ENCODE results near the gene PBX4.
"Not testable (repeated sequence)": the region's sequence is repeated elsewhere in the genome, so short reads cannot be mapped to it uniquely, and the experiment has no call there.

The PBX4 gene

DNA sequence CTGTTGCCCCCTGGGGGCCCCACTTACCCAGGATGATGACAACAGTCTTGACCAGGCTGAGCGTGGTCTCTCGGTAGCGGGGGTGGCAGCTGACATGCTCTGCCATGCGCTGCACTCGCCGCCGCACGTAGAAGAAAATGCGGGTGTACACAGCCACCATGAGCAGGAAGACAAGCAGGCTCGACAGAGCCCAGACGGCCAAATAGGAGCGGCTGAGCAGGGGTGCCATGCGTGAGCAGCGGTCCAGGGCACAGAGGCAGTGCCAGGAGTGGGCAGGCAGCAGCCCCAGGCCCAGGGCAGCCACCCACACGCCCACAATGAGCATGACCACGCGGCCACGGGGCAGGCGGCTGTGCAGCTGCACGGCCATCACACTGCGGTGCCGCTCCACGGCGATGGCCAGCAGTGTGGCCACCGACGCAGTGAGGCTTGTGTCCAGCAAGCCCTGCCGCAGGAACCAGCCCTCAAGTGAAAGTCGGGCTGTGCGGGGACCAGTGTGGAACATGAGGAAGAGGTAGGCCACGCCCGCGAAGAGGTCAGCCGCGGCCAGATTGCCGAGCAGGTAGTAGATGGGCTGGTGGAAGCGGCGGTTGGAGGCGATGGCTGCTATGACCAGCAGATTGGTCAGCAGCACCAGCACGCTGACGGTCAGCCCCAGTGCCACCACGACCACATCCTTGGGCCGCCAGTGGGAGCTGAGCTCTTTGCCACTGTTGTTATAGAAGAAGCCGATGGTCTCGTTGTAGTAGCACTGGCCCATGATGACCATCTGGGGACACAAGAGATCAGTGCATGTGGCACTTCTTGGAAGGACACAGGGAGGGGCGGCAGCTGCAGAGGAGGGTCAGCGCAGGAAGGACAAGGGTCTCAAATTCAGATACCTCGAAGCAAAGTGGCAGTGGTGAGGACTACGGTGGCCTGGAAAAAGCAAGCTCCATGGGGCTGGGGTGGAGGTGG lies 8.3 kb upstream of the PBX4 start:
- no peak for DNase-seq

DNA sequence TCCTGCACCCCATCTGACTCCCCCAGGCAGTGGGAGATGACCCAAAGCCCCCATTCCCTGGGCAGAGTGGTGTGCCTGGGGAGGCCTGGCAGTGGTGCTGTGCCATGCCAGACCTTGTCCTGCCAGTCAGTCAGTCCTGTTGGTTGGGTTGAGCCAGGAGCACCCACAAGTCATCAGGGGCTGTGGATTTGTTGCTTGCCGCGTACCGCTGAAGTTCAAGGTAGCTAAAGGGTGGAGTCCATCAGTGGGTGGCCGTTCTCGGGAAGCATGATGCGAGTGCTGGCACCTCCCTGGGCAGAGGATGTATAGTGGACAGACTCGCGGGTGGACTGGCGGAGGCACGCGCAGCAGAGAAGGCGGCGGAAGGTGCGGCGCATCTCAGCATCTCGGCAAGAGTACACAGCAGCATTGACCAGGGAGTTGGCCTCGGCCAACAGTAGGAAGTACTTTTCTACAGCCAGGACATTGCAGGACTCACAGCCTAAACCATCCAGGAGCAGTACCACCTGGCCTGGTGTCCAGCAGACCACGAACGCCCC lies 5.6 kb upstream of the PBX4 start:
- DNase-seq, result no peak

DNA sequence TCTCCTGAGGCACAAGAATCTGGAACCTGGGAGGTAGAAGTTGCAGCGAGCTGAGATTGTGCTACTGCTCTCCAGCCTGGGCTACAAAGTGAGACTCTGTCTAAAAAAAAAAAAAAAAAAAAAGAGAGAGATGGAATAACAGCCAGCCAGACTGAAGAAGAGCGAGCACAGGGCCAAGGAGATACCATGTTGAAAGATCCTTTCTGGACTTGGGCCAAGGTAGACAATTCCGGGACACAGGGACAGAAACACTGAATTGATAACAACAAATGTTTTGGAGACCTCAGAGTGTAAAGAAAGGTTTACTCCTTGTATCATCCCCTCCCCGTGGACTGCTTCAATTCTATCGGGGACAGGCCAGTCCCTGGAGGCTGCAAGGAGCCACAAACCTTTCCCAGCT lies 4.9 kb upstream of the PBX4 start:
- no peak for DNase-seq

DNA sequence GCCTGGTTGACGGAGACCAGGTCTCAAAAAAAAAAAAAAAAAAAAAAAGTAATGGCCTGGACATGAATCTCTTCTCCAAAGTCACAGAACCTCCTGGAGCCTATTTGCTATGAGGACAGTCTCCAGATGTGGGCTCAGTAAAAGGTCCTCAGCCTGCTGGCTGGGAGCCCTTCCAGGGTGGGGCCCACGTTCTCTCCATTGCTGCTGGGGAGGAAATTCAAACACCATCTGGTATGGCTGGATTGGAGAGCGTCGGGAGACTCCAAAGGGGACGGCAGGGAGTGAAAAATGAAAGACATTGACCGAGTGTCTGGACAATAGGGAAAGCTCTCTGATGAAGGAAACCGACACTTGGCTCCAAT lies 1.3 kb upstream of the PBX4 start:
- DNase-seq, result no peak

DNA sequence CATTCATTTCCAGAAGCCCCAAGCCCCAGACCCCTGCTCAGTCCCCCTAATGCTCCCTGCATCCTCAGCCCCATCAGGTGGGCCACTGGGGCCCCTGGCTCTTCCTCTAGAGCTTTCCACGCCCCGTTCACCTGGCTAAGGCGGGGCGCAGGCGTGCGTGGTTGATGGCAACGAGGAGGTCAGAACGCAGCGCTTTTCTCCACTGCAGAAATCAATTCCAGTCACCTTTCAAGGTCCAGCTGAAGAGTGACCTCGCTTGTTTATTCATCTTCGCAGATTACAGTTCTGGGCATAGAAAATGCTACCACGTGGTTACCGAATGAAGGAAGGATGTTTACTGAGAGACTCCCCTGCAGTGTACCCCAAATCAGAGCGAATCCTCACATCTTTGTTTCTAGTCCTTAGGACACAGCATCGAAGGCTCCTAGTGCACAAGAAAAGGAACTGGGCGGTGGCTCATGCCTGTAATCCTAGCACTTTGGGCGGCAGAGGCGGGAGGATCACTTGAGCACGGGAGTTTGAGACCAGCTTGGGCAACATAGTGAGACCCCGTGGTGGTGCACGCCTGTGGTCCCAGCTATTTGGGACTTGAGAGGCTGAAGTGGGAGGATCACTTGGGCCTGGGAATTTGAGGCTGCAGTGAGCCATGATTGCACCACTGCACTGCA lies 828 bp upstream of the PBX4 start:
- DNase-seq, result no peak

DNA sequence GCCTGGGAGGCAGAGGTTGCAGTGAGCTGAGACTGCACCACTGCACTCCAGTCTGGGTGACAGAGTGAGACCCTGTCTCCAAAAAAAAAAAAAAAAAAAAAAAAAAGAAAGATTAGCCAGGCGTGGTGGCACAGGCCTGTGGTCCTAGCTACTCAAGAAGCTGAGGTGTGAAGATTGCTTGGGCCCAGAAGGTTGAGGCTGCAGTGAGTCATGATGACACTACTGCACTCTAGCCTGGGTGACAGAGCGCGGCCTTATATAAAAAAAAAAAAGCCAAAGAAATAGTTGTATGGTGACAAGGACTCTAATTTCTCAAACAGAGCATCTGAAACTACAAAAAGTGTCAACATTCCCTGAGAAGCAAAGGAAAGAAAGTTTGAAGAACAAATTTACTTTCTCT lies 3.4 kb downstream of the PBX4 start:
- no peak for DNase-seq

DNA sequence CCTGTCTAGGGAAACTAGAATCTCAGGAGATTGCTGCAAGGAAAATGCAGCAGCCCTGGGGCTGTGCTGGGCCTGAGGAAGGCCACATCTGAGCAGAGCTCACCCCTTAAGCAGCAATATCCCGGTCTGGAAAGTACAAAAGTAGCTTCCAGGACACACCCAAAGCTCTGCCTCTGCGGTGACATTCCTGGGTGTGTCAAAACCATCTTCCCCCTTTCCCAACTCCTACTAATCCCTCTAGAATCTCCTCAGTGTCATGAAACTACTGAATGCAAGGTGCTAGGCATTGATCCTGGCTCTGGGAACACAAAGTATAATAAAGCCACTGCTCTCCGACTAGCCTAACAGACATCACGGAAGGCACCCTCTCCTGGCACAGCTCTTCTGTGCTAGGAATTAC lies 5.0 kb downstream of the PBX4 start:
- no peak for DNase-seq

DNA sequence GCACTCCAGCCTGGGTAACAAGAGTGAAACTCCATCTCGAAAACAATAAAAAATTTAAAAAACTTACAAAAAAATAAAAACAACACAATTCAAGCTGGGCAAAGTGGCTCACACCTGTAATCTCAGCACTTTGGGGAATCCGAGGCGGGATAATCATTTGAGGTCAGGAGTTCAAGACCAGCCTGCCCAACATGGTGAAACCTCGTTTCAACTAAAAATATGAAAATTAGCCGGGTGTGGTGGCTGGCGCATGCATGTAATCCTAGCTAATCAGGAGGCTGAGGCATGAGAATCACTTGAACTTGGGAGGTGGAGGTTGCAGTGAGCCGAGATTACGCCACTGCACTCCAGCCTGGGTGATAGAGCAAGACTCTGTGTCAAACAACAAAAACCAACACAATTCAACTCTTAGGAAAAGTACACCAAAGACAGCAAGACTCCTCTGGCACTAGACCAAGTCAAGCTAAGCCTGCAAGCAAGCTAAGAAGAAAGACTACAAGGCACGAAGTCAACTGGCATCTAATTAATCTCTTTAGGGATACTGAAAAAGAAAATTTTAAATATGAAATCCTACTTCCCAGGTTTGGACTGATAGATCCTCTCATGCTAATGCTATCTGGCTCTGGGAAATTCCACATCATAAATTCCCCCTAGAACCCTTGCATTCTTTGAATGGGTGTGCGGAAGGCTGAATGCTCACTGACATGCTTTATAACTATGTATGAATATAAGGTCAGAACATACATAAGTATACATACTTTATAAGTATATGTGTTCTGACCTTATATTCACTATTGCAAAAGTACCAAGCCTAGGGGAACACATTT lies 7.9 kb downstream of the PBX4 start:
- no peak for DNase-seq

DNA sequence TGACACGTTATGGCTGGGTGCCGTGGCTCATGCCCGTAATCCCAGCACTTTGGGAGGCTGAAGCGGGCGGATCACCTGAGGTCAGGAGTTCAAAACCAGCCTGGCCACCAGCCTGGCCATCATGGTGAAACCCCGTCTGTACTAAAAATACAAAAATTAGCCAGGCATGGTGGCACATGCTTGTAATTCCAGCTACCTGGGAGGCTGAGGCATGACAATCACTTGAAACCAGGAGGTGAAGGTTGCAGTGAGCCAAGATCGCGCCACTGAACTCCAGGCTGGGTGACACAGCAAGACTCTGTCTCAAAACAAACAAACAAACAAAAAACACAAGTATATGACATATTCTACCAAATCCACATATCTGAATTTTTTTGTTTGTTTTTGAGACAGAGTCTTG lies 11.8 kb downstream of the PBX4 start:
- DNase-seq, result not testable (repeated sequence)

DNA sequence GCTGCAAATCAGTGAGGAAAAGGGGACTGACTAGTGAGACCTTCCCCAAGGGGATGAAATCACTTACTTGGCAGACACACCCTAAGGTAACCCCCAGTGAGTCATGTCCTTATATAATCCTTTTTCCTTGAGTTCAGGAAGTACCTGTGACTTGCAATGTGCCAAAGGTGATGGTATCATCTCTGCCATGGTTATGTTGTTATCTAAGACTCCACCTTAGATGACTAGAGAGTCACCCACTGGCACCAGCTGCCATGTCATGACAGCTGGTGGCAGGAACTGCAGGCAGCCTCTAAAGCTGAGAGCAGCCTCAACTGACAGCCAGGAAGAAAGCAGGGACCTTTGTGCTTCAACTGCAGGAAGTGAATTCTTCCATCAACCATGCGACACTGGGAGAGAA lies 12.5 kb downstream of the PBX4 start:
- no peak for DNase-seq

DNA sequence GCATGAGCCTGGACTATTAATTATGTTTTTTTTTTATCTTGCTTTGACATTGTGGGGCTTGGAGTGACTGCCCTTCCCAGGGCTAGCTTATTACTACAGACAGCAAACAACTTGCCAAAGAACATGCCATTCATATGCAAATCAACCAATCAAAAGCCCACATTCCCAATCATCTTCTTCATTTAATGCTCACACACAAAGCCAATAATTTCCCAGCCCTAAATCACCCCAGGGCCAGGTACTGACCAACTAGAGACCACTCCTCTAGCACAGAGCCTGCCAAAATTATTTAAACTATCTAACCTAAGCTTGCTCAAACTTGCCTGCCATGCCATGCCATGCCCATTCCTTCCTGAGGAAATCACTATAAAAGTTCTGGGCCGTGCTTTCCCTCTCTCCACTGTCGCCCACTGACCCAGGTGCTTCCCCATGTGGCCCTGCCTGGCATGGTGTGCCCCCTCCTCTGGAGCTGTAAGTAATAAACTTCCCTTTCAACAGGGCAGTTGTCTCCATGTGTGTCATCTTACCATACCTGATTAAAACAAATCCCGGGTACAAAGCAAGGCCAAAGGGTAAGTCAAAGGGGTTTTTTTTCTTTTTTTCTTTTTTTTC lies 15.7 kb downstream of the PBX4 start:
- DNase-seq, result no peak

DNA sequence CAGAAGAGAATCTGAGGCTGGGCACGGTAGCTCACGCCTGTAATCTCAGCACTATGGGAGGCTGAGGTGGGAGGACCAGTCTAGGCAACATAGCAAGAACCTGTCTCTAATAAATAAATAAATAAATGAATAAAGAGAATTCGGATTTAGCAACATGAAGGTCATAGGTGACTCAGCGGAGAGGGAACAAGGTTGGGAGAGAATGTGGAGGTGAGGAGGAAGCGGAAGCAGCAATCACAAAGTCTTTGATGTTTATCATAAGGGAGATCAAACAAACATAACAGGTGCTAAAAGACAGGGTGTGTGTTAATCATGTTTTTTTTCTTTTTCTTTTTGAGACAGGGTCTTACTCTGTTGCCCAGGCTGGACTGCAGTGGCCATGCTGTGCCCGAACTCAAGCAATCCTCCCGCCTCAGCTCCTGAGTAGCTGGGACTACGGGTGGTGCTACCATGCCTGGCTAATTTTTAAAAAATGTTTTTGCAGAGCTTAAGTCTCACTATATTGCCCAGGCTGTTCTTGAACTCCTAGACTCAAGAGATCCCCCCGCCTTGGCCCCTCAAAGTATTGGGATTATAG lies 16.3 kb downstream of the PBX4 start:
- no peak for DNase-seq

DNA sequence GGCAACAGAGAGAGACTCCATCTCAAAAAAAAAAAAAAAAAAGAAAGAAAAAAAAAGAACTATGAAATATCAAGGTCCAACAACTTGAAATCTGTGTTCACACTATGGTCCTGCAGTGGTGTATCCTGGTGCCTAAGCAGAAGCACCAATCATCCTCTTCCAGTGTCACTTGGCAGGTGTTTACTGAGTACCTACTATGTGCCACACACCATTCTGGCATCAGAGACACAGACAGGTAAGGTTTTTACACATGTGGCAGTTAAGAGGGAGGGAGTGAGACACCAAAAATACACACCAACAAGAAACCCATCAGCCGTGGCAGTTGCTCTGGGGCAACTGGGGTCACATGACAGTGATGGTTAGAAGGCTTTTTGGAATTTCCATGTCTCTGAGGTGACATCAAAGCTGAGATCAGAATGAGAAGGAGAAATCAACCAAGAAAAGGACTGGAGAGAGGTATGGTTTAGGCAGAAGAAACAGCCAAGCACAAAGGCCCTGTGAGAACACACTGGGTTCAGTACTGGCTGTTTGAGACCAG lies 17.6 kb downstream of the PBX4 start:
- no peak for DNase-seq

DNA sequence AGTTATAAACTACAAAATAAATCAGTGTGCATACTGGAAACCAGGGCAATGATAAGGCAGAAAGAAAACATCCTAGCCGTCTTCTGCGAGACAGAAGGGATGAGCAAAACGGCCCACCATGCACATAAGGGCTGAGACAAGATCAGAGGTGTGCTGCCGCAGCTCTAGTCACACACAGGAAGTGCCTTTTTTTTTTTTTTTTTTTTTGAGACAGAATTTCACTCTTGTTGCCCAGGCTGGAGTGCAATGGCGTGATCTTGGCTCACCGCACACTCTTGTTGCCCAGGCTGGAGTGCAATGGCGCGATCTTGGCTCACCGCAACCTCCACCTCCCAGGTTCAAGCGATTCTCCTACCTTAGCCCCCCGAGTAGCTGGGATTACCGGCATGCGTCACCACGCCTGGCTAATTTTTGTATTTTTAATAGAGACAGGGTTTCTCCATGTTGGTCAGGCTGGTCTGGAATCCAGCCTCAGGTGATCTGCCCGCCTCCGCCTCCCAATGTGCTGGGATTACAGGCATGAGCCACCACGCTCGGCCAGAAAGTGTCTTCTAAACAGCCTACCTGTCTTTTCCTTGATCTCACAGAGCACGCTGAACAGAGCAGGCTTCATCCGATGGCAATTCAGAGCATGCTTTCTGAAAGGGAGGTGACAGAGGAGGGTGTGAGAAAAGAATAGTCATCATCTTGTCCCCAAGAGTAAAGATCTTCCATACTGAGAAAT lies 19.6 kb downstream of the PBX4 start:
- DNase-seq, result not testable (repeated sequence)

DNA sequence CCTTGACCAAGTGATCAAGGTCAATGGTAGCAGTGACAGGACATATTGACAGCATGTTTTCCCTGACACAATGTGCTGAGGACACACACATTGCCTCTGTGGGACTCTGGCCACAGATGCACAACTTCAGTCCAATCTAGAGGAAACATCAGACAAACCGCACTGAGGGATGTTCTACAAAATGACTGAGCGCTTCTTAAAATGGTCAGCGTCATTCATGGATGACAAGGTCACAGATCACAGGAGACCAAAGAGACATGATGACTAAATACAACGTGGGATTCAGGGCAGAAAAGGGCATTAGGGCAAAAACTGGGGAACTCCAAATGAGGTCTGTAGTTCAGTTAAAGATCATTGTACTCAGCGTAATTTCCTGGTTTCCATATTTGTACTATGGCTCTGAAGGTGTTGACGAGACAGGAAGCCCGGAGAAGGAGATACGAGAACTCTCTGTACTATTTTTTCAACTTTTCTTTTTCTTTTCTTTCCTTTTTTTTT lies 20.6 kb downstream of the PBX4 start:
- DNase-seq, result peak; percentile 82

DNA sequence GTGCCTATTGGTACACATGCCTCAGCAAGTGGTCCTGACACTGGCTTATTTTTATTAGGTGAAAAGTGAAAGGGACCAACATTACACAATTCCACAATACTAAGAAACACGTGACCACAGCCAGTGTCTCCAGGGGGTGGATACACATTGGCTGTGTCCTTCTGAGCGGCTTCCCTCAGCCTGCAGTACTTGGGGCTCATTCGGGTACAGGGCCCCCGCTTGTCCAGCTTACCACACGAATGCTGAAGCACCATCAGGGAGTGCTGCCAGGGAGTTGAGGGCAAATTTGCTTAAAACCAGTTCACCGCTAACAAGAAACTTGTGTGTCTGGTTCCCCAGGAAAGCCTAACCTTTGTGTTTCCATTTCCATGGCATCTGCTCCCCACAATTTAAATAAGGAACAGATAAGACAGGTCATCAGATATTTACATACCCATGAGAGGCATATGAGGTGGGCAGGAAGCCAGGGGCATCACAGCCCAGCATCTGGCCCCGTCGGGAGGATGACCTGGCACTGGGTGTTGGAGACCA lies 23.3 kb downstream of the PBX4 start:
- DNase-seq, result peak; percentile 73

DNA sequence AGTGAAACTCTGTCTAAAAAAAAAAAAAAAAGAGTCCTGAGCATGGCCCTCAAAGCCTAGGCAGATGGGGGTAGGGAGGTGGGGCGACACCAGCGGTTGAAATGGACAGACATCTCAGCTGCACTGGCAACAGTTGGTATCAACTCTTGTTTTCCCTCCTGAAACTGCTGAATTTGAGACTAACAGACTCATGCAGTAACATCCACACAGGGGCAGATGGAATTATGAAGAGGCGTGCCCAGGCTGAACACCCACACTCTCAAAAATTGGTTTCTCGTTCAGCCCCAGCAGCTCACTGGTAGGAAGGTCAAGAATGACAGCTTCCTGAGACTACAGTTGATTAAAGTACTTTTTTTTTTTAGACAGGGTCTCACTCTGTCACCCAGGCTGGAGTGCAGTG lies 24.1 kb downstream of the PBX4 start:
- no peak for DNase-seq

DNA sequence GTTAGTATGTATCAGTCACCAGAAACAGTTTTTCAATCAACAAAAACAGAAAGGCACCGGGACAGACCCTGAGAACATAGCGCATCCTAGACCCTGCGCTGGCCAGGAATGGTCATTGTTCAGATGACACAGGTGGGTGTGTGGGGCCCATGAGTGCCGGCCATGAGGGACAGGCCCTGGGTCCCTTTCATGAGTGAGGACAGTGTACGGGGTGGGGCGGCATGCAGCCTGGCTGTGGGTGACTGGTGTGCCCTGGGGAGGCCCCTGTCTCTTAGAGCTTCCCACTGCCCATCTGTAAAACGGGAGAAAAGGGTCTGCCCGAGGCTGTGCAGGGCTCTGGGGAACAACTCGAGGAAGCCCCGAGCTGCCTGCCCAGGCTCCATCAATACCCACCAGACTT lies 25.8 kb downstream of the PBX4 start:
- no peak for DNase-seq

DNA sequence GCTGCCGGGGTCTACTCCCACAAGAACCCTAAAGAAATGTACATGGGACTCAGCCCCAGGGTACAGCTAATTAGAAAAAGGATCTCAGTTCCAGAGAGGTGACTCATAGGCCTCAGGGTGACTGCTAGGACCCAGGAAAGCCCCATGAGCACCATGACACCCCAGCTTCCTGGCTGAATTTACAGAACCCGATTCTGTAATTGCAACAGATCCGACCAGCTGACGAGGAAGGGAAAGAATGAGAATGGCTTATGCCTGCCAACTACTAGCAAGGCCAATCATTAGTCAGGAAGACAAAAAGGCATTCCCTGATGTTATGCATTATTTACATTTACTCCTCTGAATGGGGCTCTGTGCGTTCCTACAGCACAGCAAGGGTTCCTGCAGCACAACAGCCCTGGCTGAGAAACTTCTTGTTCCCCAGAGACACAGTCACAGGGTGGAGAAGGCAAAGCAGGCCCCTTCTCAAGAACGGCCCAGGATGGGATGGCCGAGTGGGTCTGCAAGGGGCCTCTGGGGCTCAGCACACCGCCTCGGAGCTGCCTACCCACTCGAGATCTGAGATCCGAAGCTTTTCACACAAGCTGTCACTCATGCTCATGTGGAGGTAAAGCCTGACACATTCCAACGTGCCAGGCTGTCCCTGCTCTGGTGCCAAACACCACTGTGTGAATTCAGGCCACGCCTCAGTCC lies 27.2 kb downstream of the PBX4 start:
- no peak for DNase-seq

DNA sequence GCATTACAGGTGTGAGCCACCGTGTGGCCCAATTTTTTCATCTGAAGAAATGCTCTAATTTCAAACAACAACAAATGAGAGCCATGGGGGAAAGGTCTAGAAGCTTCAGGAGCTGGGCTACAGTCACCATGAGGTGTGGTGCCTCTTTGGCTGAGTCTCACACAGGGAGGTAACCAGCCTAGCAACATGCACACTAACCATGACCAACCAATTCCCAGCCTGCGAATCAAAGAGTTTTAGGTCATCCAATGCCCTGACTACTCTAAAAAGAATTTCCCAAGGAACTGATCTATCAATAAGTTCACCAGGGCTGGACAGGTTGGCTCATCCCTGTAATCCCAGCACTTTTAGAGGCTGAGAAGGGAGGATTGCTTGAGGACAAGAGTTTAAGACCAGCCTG lies 29.9 kb downstream of the PBX4 start:
- no peak for DNase-seq

Data from OCI-M1 (cell line).